ENCODE results near the gene SOWAHB. TPM values are rescaled to one million over a fixed set of nuclear protein-coding genes. Genes with fewer than 3 reads are reported as not detected.
A peak's percentile ranks its signal among the peaks of the same experiment; 100 is the strongest.

SOWAHB gene
- under 1 TPM in 1 of 2 donors, not detected in 1; 0.32 TPM for total RNA-seq
- polyA plus RNA-seq, result under 1 TPM; 0.26 to 0.88 TPM
- long read RNA-seq, donor 1, result 0 reads
- long read RNA-seq, donor 2, result 0 reads

- Histone ChIP-seq H3K4me3 (ENCODE audit: low read length in 2 of 2) (peak within 1 kb of the TSS; percentile 48 to 60), H3K36me3 (ENCODE audit: control insufficient read depth in 1 of 2, insufficient read depth in 2 of 2, low read length in 1 of 2) (no peaks in the 10 kb centered on the region), H3K27me3 (ENCODE audit: control insufficient read depth in 1 of 2, insufficient read depth in 2 of 2, low read length in 1 of 2) (no peaks in the 10 kb centered on the region), H3K9me3 (ENCODE audit: control insufficient read depth, low read length) (no peaks in the 10 kb centered on the region), H3K4me1 (ENCODE audit: control insufficient read depth in 1 of 2, insufficient read depth in 2 of 2, low read length in 2 of 2) (no peaks in the 10 kb centered on the region), H3K27ac (ENCODE audit: low read depth in 1 of 2, low read length in 2 of 2) (no peak within 1 kb of the TSS)
- DNase-seq (peak; percentile 50 to 79), ATAC-seq (ENCODE audit: low FRiP score) (peak; percentile 58)
- WGBS, 2 donors, result 1 to 5% methylated on average over 64 to 76 of the region's 76 CpGs
- intact Hi-C loops (cut with DNase I), result loop anchor here in 1 of 2 donors (10.0 kb wide), 1 partner anchor 123 kb away; no protein-coding TSS in a partner anchor
Measured at GRCh38 chr4:76897536-76898384, at the start of gene SOWAHB. SOWAHB (minus strand) TSS chr4:76898144; CDS start chr4:76897849, 295 bp downstream.

- Histone ChIP-seq H3K4me1 (ENCODE audit: control insufficient read depth in 1 of 2, insufficient read depth in 2 of 2, low read length in 2 of 2) (peaks cover 2% of the 10 kb centered on the region in 2 donors), H3K36me3 (ENCODE audit: control insufficient read depth in 1 of 2, insufficient read depth in 2 of 2, low read length in 1 of 2) (no peaks in the 10 kb centered on the region), H3K4me3 (ENCODE audit: low read length in 2 of 2) (no peak overlapping the region), H3K27ac (ENCODE audit: low read depth in 1 of 2, low read length in 2 of 2) (no peak overlapping the region), H3K9me3 (ENCODE audit: control insufficient read depth, low read length) (no peaks in the 10 kb centered on the region), H3K27me3 (ENCODE audit: control insufficient read depth in 1 of 2, insufficient read depth in 2 of 2, low read length in 1 of 2) (no peaks in the 10 kb centered on the region)
- 64 to 75% methylated on average over 2 of the region's 2 CpGs for WGBS, 2 donors
- ATAC-seq (ENCODE audit: low FRiP score), result no peak
- no peak for DNase-seq
- intact Hi-C loops (cut with DNase I), result loop anchor here in 1 of 2 donors (5.0 to 10.0 kb wide), 3 partner anchors 95 to 190 kb away; no protein-coding TSS in a partner anchor
Measured at GRCh38 chr4:76947369-76947768, 49.4 kb upstream of the SOWAHB start.

GRCh38 chr4:76943790-76944189 lies 45.8 kb upstream of the SOWAHB start:
- H3K4me3 ChIP-seq (ENCODE audit: low read length in 2 of 2), result no peak overlapping the region
- intact Hi-C loops (cut with DNase I), result loop anchor here in 1 of 2 donors (10.0 kb wide), 1 partner anchor 109 kb away; no protein-coding TSS in a partner anchor
- H3K27me3 ChIP-seq (ENCODE audit: control insufficient read depth in 1 of 2, insufficient read depth in 2 of 2, low read length in 1 of 2), result no peaks in the 10 kb centered on the region
- no peak overlapping the region for H3K27ac ChIP-seq (ENCODE audit: low read depth in 1 of 2, low read length in 2 of 2)
- ATAC-seq (ENCODE audit: low FRiP score) (no peak), DNase-seq (no peak)
- no peaks in the 10 kb centered on the region for H3K36me3 ChIP-seq (ENCODE audit: control insufficient read depth in 1 of 2, insufficient read depth in 2 of 2, low read length in 1 of 2)
- WGBS, 2 donors, result 42 to 58% methylated on average over 1 of the region's 1 CpG
- H3K9me3 ChIP-seq (ENCODE audit: control insufficient read depth, low read length), result no peaks in the 10 kb centered on the region
- H3K4me1 ChIP-seq (ENCODE audit: control insufficient read depth in 1 of 2, insufficient read depth in 2 of 2, low read length in 2 of 2), result no peaks in the 10 kb centered on the region

GRCh38 chr4:76943129-76943620 lies 45.2 kb upstream of the SOWAHB start:
- no peak overlapping the region for H3K27ac ChIP-seq (ENCODE audit: low read depth in 1 of 2, low read length in 2 of 2)
- 53 to 56% methylated on average over 6 of the region's 6 CpGs for WGBS, 2 donors
- DNase-seq (no peak), ATAC-seq (ENCODE audit: low FRiP score) (no peak)
- no peaks in the 10 kb centered on the region for H3K27me3 ChIP-seq (ENCODE audit: control insufficient read depth in 1 of 2, insufficient read depth in 2 of 2, low read length in 1 of 2)
- no peaks in the 10 kb centered on the region for H3K36me3 ChIP-seq (ENCODE audit: control insufficient read depth in 1 of 2, insufficient read depth in 2 of 2, low read length in 1 of 2)
- no peaks in the 10 kb centered on the region for H3K9me3 ChIP-seq (ENCODE audit: control insufficient read depth, low read length)
- intact Hi-C loops (cut with DNase I), result loop anchor here in 1 of 2 donors (10.0 kb wide), 1 partner anchor 108 kb away; no protein-coding TSS in a partner anchor
- H3K4me3 ChIP-seq (ENCODE audit: low read length in 2 of 2), result no peak overlapping the region
- no peaks in the 10 kb centered on the region for H3K4me1 ChIP-seq (ENCODE audit: control insufficient read depth in 1 of 2, insufficient read depth in 2 of 2, low read length in 2 of 2)

- Histone ChIP-seq H3K4me3 (ENCODE audit: low read length in 2 of 2) (no peak overlapping the region), H3K36me3 (ENCODE audit: control insufficient read depth in 1 of 2, insufficient read depth in 2 of 2, low read length in 1 of 2) (no peaks in the 10 kb centered on the region), H3K27me3 (ENCODE audit: control insufficient read depth in 1 of 2, insufficient read depth in 2 of 2, low read length in 1 of 2) (no peaks in the 10 kb centered on the region), H3K9me3 (ENCODE audit: control insufficient read depth, low read length) (peaks cover 2% of the 10 kb centered on the region), H3K4me1 (ENCODE audit: control insufficient read depth in 1 of 2, insufficient read depth in 2 of 2, low read length in 2 of 2) (no peaks in the 10 kb centered on the region), H3K27ac (ENCODE audit: low read depth in 1 of 2, low read length in 2 of 2) (no peak overlapping the region)
- DNase-seq (no peak), ATAC-seq (ENCODE audit: low FRiP score) (no peak)
- intact Hi-C loops (cut with DNase I), result no loop called here
- 67 to 75% methylated on average over 2 of the region's 2 CpGs for WGBS, 2 donors
Measured at GRCh38 chr4:76939184-76939583, 41.2 kb upstream of the SOWAHB start.

GRCh38 chr4:76931576-76932276 lies 33.8 kb upstream of the SOWAHB start:
- Histone ChIP-seq H3K27ac (ENCODE audit: low read depth in 1 of 2, low read length in 2 of 2) (no peak overlapping the region), H3K4me3 (ENCODE audit: low read length in 2 of 2) (no peak overlapping the region), H3K27me3 (ENCODE audit: control insufficient read depth in 1 of 2, insufficient read depth in 2 of 2, low read length in 1 of 2) (no peaks in the 10 kb centered on the region), H3K9me3 (ENCODE audit: control insufficient read depth, low read length) (peaks cover 2% of the 10 kb centered on the region), H3K36me3 (ENCODE audit: control insufficient read depth in 1 of 2, insufficient read depth in 2 of 2, low read length in 1 of 2) (no peaks in the 10 kb centered on the region), H3K4me1 (ENCODE audit: control insufficient read depth in 1 of 2, insufficient read depth in 2 of 2, low read length in 2 of 2) (no peaks in the 10 kb centered on the region)
- DNase-seq (no peak), ATAC-seq (ENCODE audit: low FRiP score) (no peak)
- intact Hi-C loops (cut with DNase I), result no loop called here
- WGBS, 2 donors, result 89 to 90% methylated on average over 7 of the region's 7 CpGs

- H3K36me3 ChIP-seq (ENCODE audit: control insufficient read depth in 1 of 2, insufficient read depth in 2 of 2, low read length in 1 of 2), result no peaks in the 10 kb centered on the region
- ATAC-seq (ENCODE audit: low FRiP score), result no peak
- H3K27ac ChIP-seq (ENCODE audit: low read depth in 1 of 2, low read length in 2 of 2), result no peak overlapping the region
- intact Hi-C loops (cut with DNase I), result no loop called here
- no peaks in the 10 kb centered on the region for H3K4me1 ChIP-seq (ENCODE audit: control insufficient read depth in 1 of 2, insufficient read depth in 2 of 2, low read length in 2 of 2)
- DNase-seq, result no peak
- H3K27me3 ChIP-seq (ENCODE audit: control insufficient read depth in 1 of 2, insufficient read depth in 2 of 2, low read length in 1 of 2), result no peaks in the 10 kb centered on the region
- H3K9me3 ChIP-seq (ENCODE audit: control insufficient read depth, low read length), result no peaks in the 10 kb centered on the region
- H3K4me3 ChIP-seq (ENCODE audit: low read length in 2 of 2), result no peak overlapping the region
Measured at GRCh38 chr4:76931087-76931486, 33.1 kb upstream of the SOWAHB start.

GRCh38 chr4:76930685-76931084 lies 32.7 kb upstream of the SOWAHB start:
- no peak overlapping the region for H3K4me3 ChIP-seq (ENCODE audit: low read length in 2 of 2)
- H3K4me1 ChIP-seq (ENCODE audit: control insufficient read depth in 1 of 2, insufficient read depth in 2 of 2, low read length in 2 of 2), result no peaks in the 10 kb centered on the region
- DNase-seq (no peak), ATAC-seq (ENCODE audit: low FRiP score) (no peak)
- no peaks in the 10 kb centered on the region for H3K36me3 ChIP-seq (ENCODE audit: control insufficient read depth in 1 of 2, insufficient read depth in 2 of 2, low read length in 1 of 2)
- H3K27me3 ChIP-seq (ENCODE audit: control insufficient read depth in 1 of 2, insufficient read depth in 2 of 2, low read length in 1 of 2), result no peaks in the 10 kb centered on the region
- H3K9me3 ChIP-seq (ENCODE audit: control insufficient read depth, low read length), result no peaks in the 10 kb centered on the region
- intact Hi-C loops (cut with DNase I), result no loop called here
- no peak overlapping the region for H3K27ac ChIP-seq (ENCODE audit: low read depth in 1 of 2, low read length in 2 of 2)
- 91 to 95% methylated on average over 2 of the region's 2 CpGs for WGBS, 2 donors
